Nephron (organoid): ENCODE data around the gene SNRPD2.

Experiments
- H3K27ac Mint-ChIP-seq, 3 experiments: 2 replicates each; pipeline ENCODE4 v1.8.0; 2020; ENCODE audit warnings: mixed read lengths in 3 of 3, mild to moderate bottlenecking in 2 of 3, moderate library complexity in 1 of 3
- H3K27me3 Mint-ChIP-seq: 2 replicates; pipeline ENCODE4 v1.8.0; 2021; ENCODE audit warnings: low read depth, mild to moderate bottlenecking, moderate library complexity, mixed read lengths
- H3K36me3 Mint-ChIP-seq: 2 replicates; pipeline ENCODE4 v1.8.0; 2020; ENCODE audit warnings: low read depth, mixed read lengths
- H3K4me1 Mint-ChIP-seq: 2 replicates; pipeline ENCODE4 v1.8.0; 2020; ENCODE audit warnings: mixed read lengths
- H3K4me3 Mint-ChIP-seq, 3 experiments: 2 replicates each; pipeline ENCODE4 v1.8.0; 2020; ENCODE audit warnings: mild to moderate bottlenecking in 3 of 3, mixed read lengths in 3 of 3, moderate library complexity in 2 of 3
- H3K9me3 Mint-ChIP-seq: 2 replicates; pipeline ENCODE4 v1.8.0; 2020; ENCODE audit warnings: mixed read lengths
- TF ChIP-seq, protein P1 (sequence below), 3 experiments: fragments of 200-600 bp; sonication (generic); IDR thresholded peaks; one replicate each; pipeline ENCODE4 v1.5.0; 2021; ENCODE audit warnings: antibody characterized with exemption in 3 of 3; ENCODE audit not compliant: unreplicated experiment in 3 of 3

The SNRPD2 gene

DNA sequence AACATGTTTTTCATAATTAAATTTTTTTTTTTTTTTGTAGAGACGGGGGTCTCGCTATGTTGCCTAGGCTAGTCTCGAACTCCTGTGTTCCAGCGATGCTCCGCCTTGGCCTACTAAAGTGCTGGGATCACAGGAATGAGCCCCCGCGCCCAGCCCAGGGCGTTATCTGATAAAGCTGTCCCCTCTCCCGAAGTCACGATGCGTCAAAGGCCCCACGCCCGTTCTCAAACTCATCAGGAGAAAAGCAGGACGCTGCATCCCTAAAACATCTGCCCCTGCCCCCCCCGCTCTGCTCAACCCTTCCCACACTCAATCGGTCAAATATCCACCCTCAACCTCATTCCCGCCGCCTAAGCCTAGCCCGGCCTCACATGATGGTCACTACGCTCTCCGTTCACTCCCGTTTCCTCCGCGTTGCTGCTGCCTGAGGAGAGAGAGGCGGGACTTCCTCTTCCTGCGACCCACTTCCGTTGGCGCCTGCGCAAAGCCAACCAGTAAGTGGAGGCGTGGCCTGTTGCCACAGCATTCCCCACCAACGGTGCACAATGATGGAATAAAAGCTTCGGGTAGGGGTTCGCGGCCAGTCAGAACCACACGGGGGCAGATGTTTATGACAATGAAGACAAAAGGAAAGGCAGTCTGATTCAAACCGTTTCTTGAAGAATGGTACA lies at the start of gene SNRPD2:
TSS of gene SNRPD2 (minus strand) at position 438 of the 671 bp plus-strand sequence. CDS start at position 373, 65 bp downstream.
- no peaks in the 10 kb centered on the region for H3K27me3 Mint-ChIP-seq
- peak within 1 kb of the TSS; percentile 91 to 96 (median 92) for H3K4me3 Mint-ChIP-seq
- TF ChIP-seq, protein P1, sequence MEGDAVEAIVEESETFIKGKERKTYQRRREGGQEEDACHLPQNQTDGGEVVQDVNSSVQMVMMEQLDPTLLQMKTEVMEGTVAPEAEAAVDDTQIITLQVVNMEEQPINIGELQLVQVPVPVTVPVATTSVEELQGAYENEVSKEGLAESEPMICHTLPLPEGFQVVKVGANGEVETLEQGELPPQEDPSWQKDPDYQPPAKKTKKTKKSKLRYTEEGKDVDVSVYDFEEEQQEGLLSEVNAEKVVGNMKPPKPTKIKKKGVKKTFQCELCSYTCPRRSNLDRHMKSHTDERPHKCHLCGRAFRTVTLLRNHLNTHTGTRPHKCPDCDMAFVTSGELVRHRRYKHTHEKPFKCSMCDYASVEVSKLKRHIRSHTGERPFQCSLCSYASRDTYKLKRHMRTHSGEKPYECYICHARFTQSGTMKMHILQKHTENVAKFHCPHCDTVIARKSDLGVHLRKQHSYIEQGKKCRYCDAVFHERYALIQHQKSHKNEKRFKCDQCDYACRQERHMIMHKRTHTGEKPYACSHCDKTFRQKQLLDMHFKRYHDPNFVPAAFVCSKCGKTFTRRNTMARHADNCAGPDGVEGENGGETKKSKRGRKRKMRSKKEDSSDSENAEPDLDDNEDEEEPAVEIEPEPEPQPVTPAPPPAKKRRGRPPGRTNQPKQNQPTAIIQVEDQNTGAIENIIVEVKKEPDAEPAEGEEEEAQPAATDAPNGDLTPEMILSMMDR (IDR thresholded peaks at IDR 0.05; ENCODE audit: unreplicated experiment in 3 of 3): no peak
- peaks cover 28% of the 10 kb centered on the region for H3K36me3 Mint-ChIP-seq
- H3K4me1 Mint-ChIP-seq: peaks cover 10% of the 10 kb centered on the region
- H3K9me3 Mint-ChIP-seq: no peaks in the 10 kb centered on the region
- peak within 1 kb of the TSS; percentile 56 to 92 (median 90) for H3K27ac Mint-ChIP-seq

- no peaks in the 10 kb centered on the region for H3K4me1 Mint-ChIP-seq
Observed at GRCh38 chr19:45739498-45740439, 48.0 kb upstream of the SNRPD2 start.

DNA sequence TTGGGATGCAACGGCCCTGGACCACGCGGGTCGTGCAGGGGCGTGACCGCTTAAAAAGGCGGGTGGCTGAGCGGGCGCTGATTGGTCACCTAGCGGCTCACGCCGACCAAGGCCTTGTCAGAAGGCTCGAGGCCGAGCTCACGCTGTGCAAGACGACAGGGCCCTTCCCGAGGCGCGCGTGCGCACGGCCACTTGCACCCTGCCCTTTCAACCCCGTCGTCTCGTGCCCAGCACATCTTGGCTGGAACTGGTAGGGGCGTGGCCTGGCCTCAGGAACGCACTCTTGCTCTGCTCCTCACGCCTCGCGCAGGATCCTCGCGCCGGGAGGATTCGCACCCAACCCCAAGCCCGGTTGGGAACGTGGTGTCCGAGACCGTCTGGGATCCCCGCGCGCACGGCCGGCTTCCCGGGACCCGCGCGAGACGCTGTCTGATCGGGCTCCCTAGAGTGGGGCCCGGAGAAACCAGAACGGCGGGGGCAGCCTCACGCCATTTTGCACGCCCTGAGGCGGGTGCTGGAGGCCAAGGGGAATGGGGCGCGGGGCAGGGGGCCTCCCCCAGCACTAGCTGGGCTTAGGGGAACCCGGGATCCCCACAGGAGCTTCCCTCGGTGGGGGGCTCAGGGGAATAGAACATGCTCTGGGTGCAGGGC lies 41.5 kb upstream of the SNRPD2 start, which contains the start of gene MEIOSIN:
TSS of gene MEIOSIN (plus strand) at position 280 of the 651 bp plus-strand sequence. CDS start 1,938 bp downstream, outside the sequence.
- peaks cover 18% of the 10 kb centered on the region for H3K4me1 Mint-ChIP-seq
- no peaks in the 10 kb centered on the region for H3K27me3 Mint-ChIP-seq
- peak within 1 kb of the TSS in 2 of 3 experiments; percentile 22 to 43 for H3K27ac Mint-ChIP-seq
- TF ChIP-seq, protein P1 (IDR thresholded peaks at IDR 0.05; ENCODE audit: unreplicated experiment in 3 of 3): no peak
- H3K36me3 Mint-ChIP-seq: peaks cover 1% of the 10 kb centered on the region
- H3K9me3 Mint-ChIP-seq: no peaks in the 10 kb centered on the region
- H3K4me3 Mint-ChIP-seq: peak within 1 kb of the TSS in 2 of 3 experiments; percentile 36 to 45

More at GRCh38 chr19:45739498-45740439, 48.0 kb upstream of the SNRPD2 start:
- H3K27me3 Mint-ChIP-seq: no peaks in the 10 kb centered on the region
- H3K9me3 Mint-ChIP-seq: no peaks in the 10 kb centered on the region
- TF ChIP-seq, protein P1 (IDR thresholded peaks at IDR 0.05; ENCODE audit: unreplicated experiment in 3 of 3): no peak
- H3K27ac Mint-ChIP-seq: no peak overlapping the region
- no peaks in the 10 kb centered on the region for H3K36me3 Mint-ChIP-seq
- H3K4me3 Mint-ChIP-seq: no peak overlapping the region

GRCh38 chr19:45730368-45731288 lies 38.9 kb upstream of the SNRPD2 start, which contains the start of gene FBXO46:
Gene FBXO46 (minus strand): TSS chr19:45730896. CDS start chr19:45713495, 17,401 bp downstream.
- H3K27ac Mint-ChIP-seq: peak within 1 kb of the TSS; percentile 68 to 88 (median 83)
- peaks cover 4% of the 10 kb centered on the region for H3K36me3 Mint-ChIP-seq
- peaks cover 22% of the 10 kb centered on the region for H3K4me1 Mint-ChIP-seq
- H3K9me3 Mint-ChIP-seq: no peaks in the 10 kb centered on the region
- peak within 1 kb of the TSS; percentile 92 to 96 (median 93) for H3K4me3 Mint-ChIP-seq
- no peaks in the 10 kb centered on the region for H3K27me3 Mint-ChIP-seq
- TF ChIP-seq, protein P1 (IDR thresholded peaks at IDR 0.05; ENCODE audit: unreplicated experiment in 3 of 3): no peak
